ENCODE measurements around the gene ADSS1.
A peak's percentile ranks its signal among the peaks of the same experiment; 100 is the strongest.
"Not testable (repeated sequence)": the region's sequence is repeated elsewhere in the genome, so short reads cannot be mapped to it uniquely, and the experiment has no call there.

The ADSS1 gene

DNA sequence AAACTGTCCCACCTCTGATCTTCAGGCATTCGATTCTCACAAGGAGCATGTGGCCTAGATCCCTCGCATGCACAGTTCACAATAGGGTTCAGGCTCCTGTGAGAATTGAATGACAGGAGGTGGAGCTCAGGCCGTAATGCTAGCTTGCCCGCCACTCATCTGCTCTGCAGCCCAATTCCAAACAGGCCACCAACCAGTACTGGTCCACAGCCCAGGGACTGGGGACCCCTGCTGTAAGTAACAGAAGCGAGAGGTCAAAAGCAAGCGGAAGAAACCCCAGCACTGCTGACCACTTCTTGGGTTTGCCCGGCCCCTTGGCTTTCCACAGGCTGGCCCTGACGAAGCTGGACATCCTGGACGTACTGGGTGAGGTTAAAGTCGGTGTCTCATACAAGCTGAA lies 20.5 kb downstream of the ADSS1 start:
- H3K27me3 ChIP-seq (ENCODE audit: low read depth) = no peaks in the 10 kb centered on the region
- H3K9me3 ChIP-seq = no peaks in the 10 kb centered on the region
- no peaks in the 10 kb centered on the region for H3K36me3 ChIP-seq (replicated peaks)
- DNase-seq (ENCODE audit: low spot score in 2 of 2) = no peak
- no peaks in the 10 kb centered on the region for H3K4me1 ChIP-seq
- in situ Hi-C loops (cut with MboI; ENCODE audit: low sequenced_read_pairs) = no loop called here
- no peak overlapping the region for H3K4me3 ChIP-seq

DNA sequence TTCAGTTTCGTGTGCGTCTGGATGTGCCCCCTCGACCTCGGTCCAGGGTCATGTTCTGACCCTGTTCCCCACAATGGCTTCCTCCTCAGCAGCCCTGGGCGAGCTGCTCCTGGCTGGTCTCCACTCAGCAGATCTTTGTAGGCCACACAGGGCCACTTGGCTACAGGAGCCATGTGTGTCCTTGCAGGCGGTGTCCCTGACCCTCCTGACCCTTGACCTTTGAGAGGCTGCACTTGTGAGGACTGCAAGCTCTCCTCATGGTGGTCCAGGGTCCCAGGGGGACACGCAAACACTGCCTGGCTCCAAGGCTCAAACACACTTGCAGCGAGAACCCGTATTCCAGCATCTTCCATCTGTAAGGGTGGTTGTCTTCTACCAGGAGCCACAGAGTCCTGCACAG lies 21.4 kb downstream of the ADSS1 start:
- no peaks in the 10 kb centered on the region; the same call in 1 of the 2 replicates for H3K9me3 ChIP-seq
- in situ Hi-C loops (cut with MboI; ENCODE audit: low sequenced_read_pairs) = no loop called here
- no peaks in the 10 kb centered on the region for H3K27me3 ChIP-seq (ENCODE audit: low read depth)
- no peaks in the 10 kb centered on the region for H3K36me3 ChIP-seq (replicated peaks)
- no peaks in the 10 kb centered on the region for H3K4me1 ChIP-seq
- H3K4me3 ChIP-seq = no peak overlapping the region
- no peak for DNase-seq (ENCODE audit: low spot score in 2 of 2)

DNA sequence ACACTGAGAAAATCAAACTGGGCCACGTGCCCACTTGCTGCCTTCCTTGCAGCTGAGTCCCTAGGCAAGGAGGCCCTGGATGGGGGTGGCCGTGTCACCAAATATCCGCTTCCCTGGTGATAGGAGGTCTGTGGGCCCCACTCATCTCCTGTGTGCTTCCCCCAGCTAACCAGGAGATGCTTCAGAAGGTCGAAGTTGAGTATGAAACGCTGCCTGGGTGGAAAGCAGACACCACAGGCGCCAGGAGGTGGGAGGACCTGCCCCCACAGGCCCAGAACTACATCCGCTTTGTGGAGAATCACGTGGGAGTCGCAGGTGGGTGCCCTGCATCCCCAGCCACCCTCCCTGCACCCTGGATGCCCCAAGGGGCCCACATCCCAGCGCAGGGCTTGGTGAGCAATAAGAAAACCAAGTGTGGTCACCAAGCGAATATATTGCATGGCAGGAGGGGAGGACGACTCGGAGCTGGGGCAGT lies 22.1 kb downstream of the ADSS1 start:
- Histone ChIP-seq H3K27me3 (ENCODE audit: low read depth) (no peaks in the 10 kb centered on the region), H3K36me3 (replicated peaks) (no peaks in the 10 kb centered on the region), H3K4me1 (no peaks in the 10 kb centered on the region), H3K9me3 (no peaks in the 10 kb centered on the region; the same call in 1 of the 2 replicates), H3K4me3 (no peak overlapping the region)
- no peak for DNase-seq (ENCODE audit: low spot score in 2 of 2)
- in situ Hi-C loops (cut with MboI; ENCODE audit: low sequenced_read_pairs) = no loop called here

DNA sequence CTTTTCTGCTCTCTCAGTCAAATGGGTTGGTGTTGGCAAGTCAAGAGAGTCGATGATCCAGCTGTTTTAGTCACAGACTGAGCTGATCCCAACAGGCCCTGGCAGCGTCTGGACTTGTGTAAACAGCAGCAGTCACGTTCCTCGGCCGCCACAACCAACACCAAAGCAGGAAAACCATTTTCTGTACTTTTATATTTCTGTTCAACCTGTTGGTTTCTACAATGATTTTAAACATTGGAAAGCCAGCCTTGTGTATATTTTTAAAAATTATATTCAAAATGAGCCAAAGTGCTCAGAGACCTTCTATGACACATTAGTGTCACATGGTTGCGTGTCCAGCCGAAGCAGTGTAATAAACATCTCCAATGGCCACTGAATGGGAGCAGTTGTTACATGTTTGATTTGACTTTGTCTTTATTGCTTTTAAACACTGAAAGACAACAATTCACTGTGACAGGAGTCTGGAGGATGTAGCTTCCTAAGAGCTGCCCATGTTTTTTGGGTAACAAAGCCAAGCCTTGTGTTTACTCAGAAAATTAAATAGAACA lies 23.0 kb downstream of the ADSS1 start:
- Histone ChIP-seq H3K4me3 (no peak overlapping the region), H3K27me3 (ENCODE audit: low read depth) (no peaks in the 10 kb centered on the region), H3K9me3 (no peaks in the 10 kb centered on the region; the same call in 1 of the 2 replicates), H3K4me1 (peaks cover 3% of the 10 kb centered on the region), H3K36me3 (replicated peaks) (no peaks in the 10 kb centered on the region)
- no peak for DNase-seq (ENCODE audit: low spot score in 2 of 2)
- in situ Hi-C loops (cut with MboI; ENCODE audit: low sequenced_read_pairs) = no loop called here

DNA sequence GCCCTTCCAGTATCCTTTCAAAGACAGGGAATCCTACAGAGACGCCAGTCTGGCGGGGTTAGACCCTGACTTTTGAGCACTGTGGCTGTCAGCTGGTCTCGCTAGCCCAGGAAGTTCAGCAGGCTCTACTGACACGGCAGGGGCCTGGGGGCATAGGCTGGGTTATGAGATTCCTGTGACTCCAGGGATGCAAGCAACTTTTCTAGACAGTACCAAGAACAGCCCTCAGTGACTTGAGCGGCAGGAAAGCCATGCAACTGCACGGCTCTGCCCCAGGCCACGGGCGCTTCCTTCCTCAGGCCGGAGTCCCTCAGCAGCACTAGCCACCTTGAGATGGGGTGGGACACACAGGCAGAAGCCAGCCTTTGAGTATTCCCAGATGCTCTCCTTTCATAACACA lies 23.8 kb downstream of the ADSS1 start:
- Histone ChIP-seq H3K27me3 (ENCODE audit: low read depth) (no peaks in the 10 kb centered on the region), H3K36me3 (replicated peaks) (no peaks in the 10 kb centered on the region), H3K4me1 (peaks cover 6% of the 10 kb centered on the region), H3K9me3 (no peaks in the 10 kb centered on the region; the same call in 1 of the 2 replicates), H3K4me3 (no peak overlapping the region)
- DNase-seq (ENCODE audit: low spot score in 2 of 2) = no peak
- in situ Hi-C loops (cut with MboI; ENCODE audit: low sequenced_read_pairs) = no loop called here

DNA sequence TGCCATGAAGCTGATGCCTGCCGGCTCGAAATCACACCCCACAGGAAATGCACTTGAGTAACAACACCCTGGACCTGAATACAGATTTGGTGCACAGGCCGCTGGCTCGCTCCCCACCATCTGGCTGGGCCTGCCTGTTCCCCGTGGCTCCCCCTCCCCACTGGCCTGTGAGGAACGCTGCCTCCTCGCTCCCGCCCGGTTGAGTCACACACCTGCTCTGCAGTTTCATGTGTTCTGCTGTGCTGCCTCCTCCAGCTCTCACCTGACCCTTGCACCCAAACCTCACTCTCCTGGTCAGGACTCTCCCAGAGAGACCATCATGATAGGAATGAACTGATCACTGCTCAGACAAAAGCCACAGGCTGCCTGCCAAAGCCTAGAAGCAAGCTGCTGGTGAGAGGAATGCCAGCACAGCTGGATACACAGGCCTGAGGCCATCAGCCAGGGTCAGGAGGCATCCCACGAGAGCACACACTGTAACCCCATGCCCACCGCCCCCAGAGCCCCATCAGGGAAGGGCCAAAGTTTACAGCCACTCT lies 25.2 kb downstream of the ADSS1 start:
- Histone ChIP-seq H3K9me3 (no peaks in the 10 kb centered on the region; the same call in 1 of the 2 replicates), H3K36me3 (replicated peaks) (peaks cover 4% of the 10 kb centered on the region), H3K27me3 (ENCODE audit: low read depth) (no peaks in the 10 kb centered on the region), H3K4me1 (peaks cover 10% of the 10 kb centered on the region), H3K4me3 (no peak overlapping the region)
- no peak for DNase-seq (ENCODE audit: low spot score in 2 of 2)
- in situ Hi-C loops (cut with MboI; ENCODE audit: low sequenced_read_pairs) = no loop called here

DNA sequence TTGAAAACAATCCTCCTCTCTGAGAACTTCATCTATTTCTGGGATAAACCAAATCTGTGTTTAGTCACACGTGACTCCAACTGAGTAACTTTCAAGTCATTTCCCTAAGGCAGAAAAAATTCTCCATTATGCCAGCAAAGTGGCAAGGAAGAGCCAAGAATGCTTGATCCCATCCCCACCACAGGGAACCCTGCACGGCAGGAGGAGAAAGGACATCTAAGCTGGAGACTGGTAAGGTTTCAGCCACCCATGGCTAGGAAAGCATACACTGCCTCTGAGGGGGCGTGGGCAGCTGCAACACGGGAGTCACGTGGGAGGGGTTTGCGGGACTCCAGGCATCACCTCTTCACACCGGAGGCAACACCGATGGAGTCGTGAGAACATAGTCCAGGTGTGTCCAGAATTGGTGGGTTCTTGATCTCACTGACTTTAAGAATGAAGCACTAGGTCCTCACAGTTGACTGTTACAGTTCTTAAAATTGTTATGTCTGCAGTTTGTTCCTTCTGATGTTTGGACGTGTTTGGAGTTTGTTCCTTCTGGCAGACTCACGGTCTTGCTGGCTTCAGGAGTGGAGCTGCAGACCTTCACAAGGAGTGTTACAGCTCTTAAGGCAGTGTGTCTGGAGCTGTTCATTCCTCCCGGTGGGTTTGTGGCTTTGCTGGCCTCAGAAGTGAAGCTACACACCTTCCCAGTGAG lies 26.2 kb downstream of the ADSS1 start:
- in situ Hi-C loops (cut with MboI; ENCODE audit: low sequenced_read_pairs) = no loop called here
- H3K27me3 ChIP-seq (ENCODE audit: low read depth) = no peaks in the 10 kb centered on the region
- no peak overlapping the region for H3K4me3 ChIP-seq
- peaks cover 12% of the 10 kb centered on the region for H3K36me3 ChIP-seq (replicated peaks)
- no peak for DNase-seq (ENCODE audit: low spot score in 2 of 2)
- no peaks in the 10 kb centered on the region; the same call in 1 of the 2 replicates for H3K9me3 ChIP-seq
- H3K4me1 ChIP-seq = peaks cover 16% of the 10 kb centered on the region

DNA sequence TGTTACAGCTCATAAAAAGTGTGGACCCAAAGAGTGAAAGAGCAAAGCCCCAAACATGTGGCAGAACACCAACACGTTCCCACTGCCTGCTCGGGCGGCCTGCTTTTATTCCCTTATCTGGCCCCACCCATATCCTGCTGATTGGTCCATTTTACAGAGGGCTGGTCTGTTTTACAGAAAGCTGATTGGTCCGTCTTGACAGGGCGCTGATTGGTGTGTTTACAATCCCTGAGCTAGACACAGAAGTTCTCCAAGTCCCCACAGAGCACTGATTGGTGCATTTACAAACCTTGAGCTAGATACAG lies 26.7 kb downstream of the ADSS1 start:
- Histone ChIP-seq H3K4me1 (peaks cover 16% of the 10 kb centered on the region), H3K36me3 (replicated peaks) (peaks cover 17% of the 10 kb centered on the region)
- H3K4me3 ChIP-seq; H3K9me3 ChIP-seq; in situ Hi-C loops (cut with MboI; ENCODE audit: low sequenced_read_pairs); DNase-seq (ENCODE audit: low spot score in 2 of 2); H3K27me3 ChIP-seq (ENCODE audit: low read depth): not testable (repeated sequence)

DNA sequence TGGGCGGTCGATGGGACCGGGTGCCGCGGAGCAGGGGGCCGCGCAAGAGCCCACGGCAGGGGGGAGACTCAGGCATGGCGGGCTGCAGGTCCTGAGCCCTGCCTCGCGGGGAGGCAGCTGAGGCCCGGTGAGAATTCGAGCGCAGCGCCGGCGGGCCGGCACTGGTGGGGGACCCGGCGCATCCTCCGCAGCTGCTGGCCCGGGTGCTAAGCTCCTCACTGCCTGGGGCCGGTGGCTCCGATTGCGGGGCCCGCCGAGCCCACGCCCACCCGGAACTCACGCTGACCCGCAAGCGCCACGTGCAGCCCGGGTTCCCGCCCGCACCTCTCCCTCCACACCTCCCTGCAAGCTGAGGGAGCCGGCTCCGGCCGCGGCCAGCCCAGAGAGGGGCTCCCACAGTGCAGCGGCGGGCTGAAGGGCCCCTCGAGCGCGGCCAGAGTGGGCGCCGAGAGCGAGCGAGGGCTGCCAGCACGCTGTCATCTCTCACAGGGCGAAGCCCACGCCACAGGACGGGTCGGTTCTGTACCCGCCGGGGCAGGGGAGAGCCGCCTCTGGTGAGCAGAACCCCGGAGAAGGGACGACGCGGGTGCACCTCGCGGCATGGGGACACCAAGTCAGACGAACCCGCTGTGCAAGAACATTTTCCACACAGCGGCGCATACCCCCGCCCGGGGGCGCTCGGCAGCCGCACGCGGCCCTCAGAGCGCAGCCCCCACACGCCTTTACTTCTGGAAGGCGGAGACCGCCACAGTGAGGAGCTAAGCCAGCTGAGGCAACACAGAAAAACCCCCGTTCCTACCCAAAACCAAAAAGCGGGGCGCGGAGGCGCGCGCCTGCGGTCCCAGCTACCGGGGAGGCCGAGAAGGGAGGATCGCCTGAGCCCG lies 27.8 kb downstream of the ADSS1 start:
- Histone ChIP-seq H3K36me3 (replicated peaks) (peaks cover 27% of the 10 kb centered on the region), H3K4me1 (peaks cover 16% of the 10 kb centered on the region), H3K27me3 (ENCODE audit: low read depth) (no peaks in the 10 kb centered on the region), H3K9me3 (no peaks in the 10 kb centered on the region; the same call in 1 of the 2 replicates), H3K4me3 (peak overlapping the region; percentile 100)
- DNase-seq (ENCODE audit: low spot score in 2 of 2) = peak; percentile 19 to 65
- in situ Hi-C loops (cut with MboI; ENCODE audit: low sequenced_read_pairs) = no loop called here

DNA sequence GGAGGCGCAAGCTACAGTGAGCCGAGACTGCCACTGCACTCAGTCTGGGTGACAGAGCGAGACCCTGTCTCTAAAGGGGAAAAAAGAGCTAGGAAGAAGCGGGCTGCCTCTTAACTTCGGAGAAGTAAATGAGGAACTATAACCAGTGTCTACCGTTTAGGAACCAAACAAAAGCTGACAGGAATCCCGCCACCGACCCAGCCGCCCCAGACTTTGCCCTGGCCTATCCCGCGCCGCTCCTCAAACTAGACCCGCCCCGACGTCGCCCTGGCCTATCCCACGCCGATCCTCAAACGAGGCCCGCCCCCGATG lies 28.4 kb downstream of the ADSS1 start:
- no peaks in the 10 kb centered on the region for H3K27me3 ChIP-seq (ENCODE audit: low read depth)
- DNase-seq (ENCODE audit: low spot score in 2 of 2) = no peak
- H3K4me3 ChIP-seq = peak overlapping the region; percentile 100
- H3K4me1 ChIP-seq = peaks cover 16% of the 10 kb centered on the region
- H3K9me3 ChIP-seq = no peaks in the 10 kb centered on the region; the same call in 1 of the 2 replicates
- in situ Hi-C loops (cut with MboI; ENCODE audit: low sequenced_read_pairs) = no loop called here
- H3K36me3 ChIP-seq (replicated peaks) = peaks cover 31% of the 10 kb centered on the region

DNA sequence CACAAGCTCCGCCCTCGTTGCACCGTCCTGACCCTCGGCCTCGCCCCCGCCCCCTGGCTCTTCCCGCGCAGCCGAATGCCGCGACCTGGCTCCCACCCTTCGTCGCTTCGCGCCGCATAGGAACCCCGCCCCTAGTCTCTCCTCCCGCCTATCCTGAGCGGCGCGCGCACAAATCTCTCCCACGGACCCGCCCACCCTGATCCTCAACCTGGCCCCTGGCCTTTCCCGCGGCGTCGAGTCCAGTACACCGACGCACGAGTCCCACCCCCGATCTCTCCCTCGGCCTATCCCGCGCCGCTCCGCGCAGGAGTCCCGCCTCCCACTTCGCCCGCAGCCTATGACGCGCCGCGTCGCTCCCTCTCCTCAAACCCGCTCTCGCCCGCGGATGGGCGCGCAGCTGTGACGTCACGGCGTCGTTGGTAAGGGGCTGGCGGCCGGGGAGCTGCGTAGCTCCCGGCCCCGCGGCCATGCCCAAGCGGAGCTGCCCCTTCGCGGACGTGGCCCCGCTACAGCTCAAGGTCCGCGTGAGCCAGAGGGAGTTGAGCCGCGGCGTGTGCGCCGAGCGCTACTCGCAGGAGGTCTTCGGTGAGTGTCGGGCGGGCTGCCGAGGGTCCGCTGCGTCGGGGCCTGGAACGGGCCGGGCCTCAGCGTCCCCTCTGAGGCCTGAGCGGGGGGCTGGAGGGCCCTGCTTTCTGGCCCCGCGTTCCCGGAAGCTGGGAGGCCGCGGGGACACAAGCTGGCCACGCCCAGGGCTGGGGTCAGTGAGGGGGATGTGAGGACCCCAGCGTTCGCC lies 28.9 kb downstream of the ADSS1 start, which contains the start of gene SIVA1:
Gene SIVA1, plus strand, starts transcription at position 413 of the 793 bp plus-strand sequence. Its CDS starts 55 bp downstream, at position 468.
- no peaks in the 10 kb centered on the region; the same call in 1 of the 2 replicates for H3K9me3 ChIP-seq
- in situ Hi-C loops (cut with MboI; ENCODE audit: low sequenced_read_pairs) = no loop called here
- peaks cover 16% of the 10 kb centered on the region for H3K4me1 ChIP-seq

DNA sequence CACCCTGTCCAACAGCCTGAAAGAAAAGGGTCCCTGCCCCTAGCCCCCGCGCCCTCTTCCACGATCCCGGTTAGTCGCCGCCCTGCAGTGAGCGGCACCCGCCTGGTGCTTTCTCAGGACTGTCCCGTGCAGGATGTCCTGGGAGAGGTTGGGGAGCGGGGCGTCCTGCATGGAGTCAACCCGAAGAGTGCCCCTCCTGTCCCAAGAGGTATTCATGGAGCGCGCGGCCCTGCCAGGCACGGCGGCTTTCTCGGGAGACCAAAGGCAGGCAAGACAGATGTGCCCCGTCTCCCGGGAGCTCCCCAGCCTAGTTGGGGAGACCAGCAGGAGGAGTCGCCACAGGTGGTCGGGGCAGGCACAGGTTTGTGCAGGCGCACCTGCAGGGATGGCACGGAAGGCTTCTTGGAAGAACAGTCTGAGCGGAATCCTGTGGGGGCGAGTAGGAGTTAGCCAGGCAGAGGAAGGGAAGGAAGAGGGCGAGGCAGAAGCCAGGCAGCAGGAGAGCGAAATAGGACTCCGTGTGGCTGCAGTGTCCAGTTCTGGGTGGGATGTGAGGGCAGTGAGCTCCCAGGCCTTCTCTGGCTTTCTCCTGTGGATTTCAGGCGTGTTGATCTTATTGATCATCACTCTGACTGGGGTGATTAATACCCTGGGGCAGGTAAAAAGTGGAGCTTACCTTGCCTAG lies 29.6 kb downstream of the ADSS1 start:
- H3K9me3 ChIP-seq = no peaks in the 10 kb centered on the region; the same call in 1 of the 2 replicates
- H3K4me3 ChIP-seq = peak overlapping the region; percentile 100
- peaks cover 40% of the 10 kb centered on the region for H3K36me3 ChIP-seq (replicated peaks)
- in situ Hi-C loops (cut with MboI; ENCODE audit: low sequenced_read_pairs) = no loop called here
- H3K4me1 ChIP-seq = peaks cover 16% of the 10 kb centered on the region
- H3K27me3 ChIP-seq (ENCODE audit: low read depth) = no peaks in the 10 kb centered on the region
- no peak for DNase-seq (ENCODE audit: low spot score in 2 of 2)

More for the DNA sequence above, 28.9 kb downstream of the ADSS1 start, which contains the start of gene SIVA1:
- H3K27me3 ChIP-seq (ENCODE audit: low read depth) = no peaks in the 10 kb centered on the region
- DNase-seq (ENCODE audit: low spot score in 2 of 2) = peak; percentile 99 to 100
- H3K4me3 ChIP-seq = peak within 1 kb of the TSS; percentile 100
- peaks cover 35% of the 10 kb centered on the region for H3K36me3 ChIP-seq (replicated peaks)
